AG04450 (cell line): Measurements from ENCODE around the gene DGCR2. TPM values are rescaled to one million over a fixed set of nuclear protein-coding genes. Genes with fewer than 3 reads are reported as not detected.
"Not testable (repeated sequence)": the region's sequence is repeated elsewhere in the genome, so short reads cannot be mapped to it uniquely, and the experiment has no call there.

Experiments
- CTCF ChIA-PET: fragments of 300-600, 350-600 bp; formaldehyde crosslinking; extraction: SDS; loops from one replicate; lab custom pipeline; 2022; ENCODE audit warnings: antibody characterized with exemption, inconsistent platforms; lab: Charles Lee
- POLR2A ChIA-PET: fragments of 350-600 bp; formaldehyde crosslinking; extraction: SDS; loops from one replicate; lab custom pipeline; 2021; ENCODE audit warnings: antibody characterized with exemption, inconsistent platforms; lab: Yijun Ruan, JAX
- DNase-seq: peaks from one replicate; pipeline ENCODE4 v3.0.0-alpha.2; 2011; ENCODE audit warnings: low read depth, low spot score
- H3K27ac ChIP-seq: one replicate; pipeline ENCODE4 v1.5.1; 2012; ENCODE audit warnings: low read depth, low read length, control low read depth
- H3K27me3 ChIP-seq: one replicate; pipeline ENCODE4 v1.6.0; 2012; ENCODE audit warnings: low read length; ENCODE audit not compliant: control insufficient read depth, insufficient read depth
- H3K4me3 ChIP-seq: 2 replicates; pipeline ENCODE4 v1.5.1; 2011; ENCODE audit warnings: mild to moderate bottlenecking, low read depth, low read length, control low read depth
- H3K9me3 ChIP-seq: 2 replicates; pipeline ENCODE4 v1.5.1; 2012; ENCODE audit warnings: low read length; ENCODE audit not compliant: control insufficient read depth, insufficient read depth
- polyA plus RNA-seq: library from polyadenylated mRNA; depleted of rRNA; stranded (reverse); fragments of >200 nt; gene quantifications from 2 replicates; pipeline ENCODE4 v1.2.3, GENCODE V29; 2011
- TF ChIP-seq, protein P1 (sequence below): IDR thresholded peaks from 2 replicates; pipeline ENCODE4 v1.5.1; 2011; ENCODE audit warnings: low read depth, low read length, control low read depth, inconsistent platforms

Gene DGCR2
- polyA plus RNA-seq, 1 experiment: 23.0 TPM

DNA sequence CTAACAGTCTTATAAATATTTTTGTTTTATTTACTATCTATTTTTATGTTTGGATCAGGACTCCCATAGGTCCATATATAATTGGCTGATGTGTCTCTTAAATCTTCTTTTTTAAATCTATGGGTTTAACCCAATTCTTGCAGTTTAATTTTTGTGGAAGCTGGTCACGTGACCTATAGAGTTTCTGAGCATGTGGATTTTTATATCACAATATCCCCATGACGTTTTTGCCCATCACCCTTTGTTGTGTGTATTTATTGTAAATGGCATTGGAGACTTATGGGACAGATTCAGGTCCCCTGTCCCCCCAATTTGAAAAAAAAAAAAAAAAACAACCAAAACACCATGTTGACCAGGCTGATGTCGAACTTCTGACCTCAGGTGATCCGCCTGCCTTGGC, 107.3 kb downstream of the DGCR2 start:
- H3K27ac ChIP-seq: no peak overlapping the region
- ChIA-PET CTCF (no interaction called here), POLR2A (no interaction called here)
- TF ChIP-seq, protein P1, sequence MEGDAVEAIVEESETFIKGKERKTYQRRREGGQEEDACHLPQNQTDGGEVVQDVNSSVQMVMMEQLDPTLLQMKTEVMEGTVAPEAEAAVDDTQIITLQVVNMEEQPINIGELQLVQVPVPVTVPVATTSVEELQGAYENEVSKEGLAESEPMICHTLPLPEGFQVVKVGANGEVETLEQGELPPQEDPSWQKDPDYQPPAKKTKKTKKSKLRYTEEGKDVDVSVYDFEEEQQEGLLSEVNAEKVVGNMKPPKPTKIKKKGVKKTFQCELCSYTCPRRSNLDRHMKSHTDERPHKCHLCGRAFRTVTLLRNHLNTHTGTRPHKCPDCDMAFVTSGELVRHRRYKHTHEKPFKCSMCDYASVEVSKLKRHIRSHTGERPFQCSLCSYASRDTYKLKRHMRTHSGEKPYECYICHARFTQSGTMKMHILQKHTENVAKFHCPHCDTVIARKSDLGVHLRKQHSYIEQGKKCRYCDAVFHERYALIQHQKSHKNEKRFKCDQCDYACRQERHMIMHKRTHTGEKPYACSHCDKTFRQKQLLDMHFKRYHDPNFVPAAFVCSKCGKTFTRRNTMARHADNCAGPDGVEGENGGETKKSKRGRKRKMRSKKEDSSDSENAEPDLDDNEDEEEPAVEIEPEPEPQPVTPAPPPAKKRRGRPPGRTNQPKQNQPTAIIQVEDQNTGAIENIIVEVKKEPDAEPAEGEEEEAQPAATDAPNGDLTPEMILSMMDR: no peak
- H3K27me3 ChIP-seq: peaks cover 15% of the 10 kb centered on the region
- no peak for DNase-seq
- no peak overlapping the region for H3K4me3 ChIP-seq
- H3K9me3 ChIP-seq: no peaks in the 10 kb centered on the region

DNA sequence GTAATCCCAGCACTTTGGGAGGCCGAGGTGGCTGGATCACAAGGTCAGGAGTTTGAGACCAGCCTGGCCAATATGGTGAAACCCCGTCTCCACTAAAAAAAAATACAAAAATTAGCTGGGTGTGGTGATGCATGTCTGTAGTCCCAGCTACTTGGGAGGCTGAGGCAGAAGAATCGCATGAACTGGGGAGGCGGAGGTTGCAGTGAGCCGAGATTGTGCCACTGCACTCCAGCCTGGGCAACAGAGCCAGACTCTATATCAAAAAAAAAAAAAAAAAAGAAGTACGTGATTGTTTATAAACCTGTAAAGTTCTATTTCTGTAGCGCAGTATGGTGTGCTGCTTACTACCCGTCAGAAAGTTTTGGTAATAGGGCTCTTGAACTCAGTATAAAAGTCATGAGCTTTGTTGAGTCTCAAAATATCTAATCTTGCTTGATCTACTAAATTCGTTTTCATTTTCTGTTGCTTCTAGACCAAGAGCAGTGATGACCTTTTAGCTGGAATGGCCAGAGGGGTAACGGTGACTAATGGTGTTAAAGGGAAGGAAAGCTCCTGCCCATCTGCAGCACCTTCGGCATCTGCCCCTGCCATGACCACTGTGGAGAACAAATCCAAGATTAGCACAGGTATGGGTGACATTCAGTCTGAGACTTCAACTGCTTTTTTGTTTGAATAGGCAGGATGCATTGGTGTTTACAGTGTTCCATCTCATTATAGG, 108.2 kb downstream of the DGCR2 start:
- H3K4me3 ChIP-seq, DNase-seq, H3K9me3 ChIP-seq, POLR2A ChIA-PET, H3K27me3 ChIP-seq, H3K27ac ChIP-seq, CTCF ChIA-PET: not testable (repeated sequence)

DNA sequence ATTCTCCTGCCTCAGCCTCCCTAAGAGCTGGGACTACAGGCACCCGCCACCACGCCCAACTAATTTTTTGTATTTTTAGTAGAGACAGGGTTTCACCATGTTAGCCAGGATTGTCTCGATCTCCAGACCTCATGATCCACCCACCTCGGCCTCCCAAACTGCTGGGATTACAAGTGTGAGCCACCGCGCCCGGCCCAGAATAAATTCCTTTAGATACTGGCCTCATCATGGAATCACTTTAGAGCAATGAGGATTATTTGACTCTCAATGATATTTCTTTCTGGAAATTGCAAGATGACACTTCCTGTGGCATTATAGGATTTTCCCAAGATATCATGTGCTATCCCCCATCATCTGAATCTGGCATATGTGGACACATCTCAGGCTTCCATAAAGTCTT, 108.8 kb downstream of the DGCR2 start:
- DNase-seq, H3K27me3 ChIP-seq, H3K27ac ChIP-seq, H3K4me3 ChIP-seq, H3K9me3 ChIP-seq, CTCF ChIA-PET, POLR2A ChIA-PET: not testable (repeated sequence)

DNA sequence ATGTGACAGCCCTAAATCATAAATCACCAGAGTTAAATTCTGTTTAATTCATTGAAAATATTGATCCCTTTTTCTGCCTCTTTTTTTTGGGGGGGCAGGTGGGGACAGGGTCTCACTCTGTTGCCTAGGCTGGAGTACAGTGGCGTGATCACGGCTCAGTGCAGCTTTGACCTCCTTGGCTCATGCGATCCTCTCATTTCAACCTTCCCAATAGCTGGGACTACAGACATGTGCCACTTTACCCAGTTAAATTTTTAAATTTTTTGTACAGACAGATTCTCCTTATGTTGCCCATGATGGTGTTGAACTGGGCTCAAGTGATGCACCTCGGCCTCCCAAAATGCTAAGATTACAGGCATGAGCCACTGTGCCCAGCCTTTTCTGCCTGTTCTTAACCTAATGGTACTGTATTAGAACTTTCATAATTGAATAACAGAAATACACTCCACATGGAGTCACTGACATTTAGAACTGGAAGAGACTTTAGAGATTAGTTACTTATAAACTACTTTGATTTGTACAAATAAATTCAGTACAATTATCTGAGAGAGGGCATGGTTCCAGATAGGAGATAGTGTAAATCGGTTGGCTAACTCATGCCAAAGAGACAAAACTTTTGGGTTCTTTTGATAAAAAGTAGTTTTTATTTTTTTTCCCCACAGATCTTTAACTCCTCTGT, 109.8 kb downstream of the DGCR2 start:
- CTCF ChIA-PET: no interaction called here
- TF ChIP-seq, protein P1: no peak
- H3K9me3 ChIP-seq: no peaks in the 10 kb centered on the region
- peaks cover 5% of the 10 kb centered on the region for H3K27me3 ChIP-seq
- DNase-seq: no peak
- POLR2A ChIA-PET: interaction anchor here (0.7 kb wide), 2 partner anchors 458 to 1340 kb away, joined by 3 to 5 read pairs; no protein-coding TSS in a partner anchor
- no peak overlapping the region for H3K27ac ChIP-seq
- no peak overlapping the region for H3K4me3 ChIP-seq

- H3K27ac ChIP-seq, DNase-seq, H3K9me3 ChIP-seq, CTCF ChIA-PET, H3K4me3 ChIP-seq, H3K27me3 ChIP-seq: not testable (repeated sequence)
- POLR2A ChIA-PET: interaction anchor here (0.7 kb wide), 2 partner anchors 459 to 1339 kb away, joined by 3 to 5 read pairs; no protein-coding TSS in a partner anchor
These were observed 110.6 kb downstream of the DGCR2 start for GRCh38 chr22:19011611-19012010.

- no peak overlapping the region for H3K27ac ChIP-seq
- no peaks in the 10 kb centered on the region for H3K9me3 ChIP-seq
- no peak for DNase-seq
- H3K27me3 ChIP-seq: peaks cover 5% of the 10 kb centered on the region
- CTCF ChIA-PET: no interaction called here
- POLR2A ChIA-PET: no interaction called here
- TF ChIP-seq, protein P1: no peak
- H3K4me3 ChIP-seq: no peak overlapping the region
These were observed 111.1 kb downstream of the DGCR2 start for GRCh38 chr22:19011075-19011474.
